ENCODE data around the gene DLG3.
"Not testable (repeated sequence)": the region's sequence is repeated elsewhere in the genome, so short reads cannot be mapped to it uniquely, and the experiment has no call there.

Gene DLG3

GRCh38 chrX:70444326-70444945 lies at the start of gene DLG3:
Gene DLG3, plus strand, starts transcription at chrX:70444835. Its CDS starts 367 bp downstream, at chrX:70445202.
- H3K4me3 ChIP-seq (ENCODE audit: low read depth, low read length): peak within 1 kb of the TSS; percentile 13; the same call in 1 of the 2 replicates

DNA sequence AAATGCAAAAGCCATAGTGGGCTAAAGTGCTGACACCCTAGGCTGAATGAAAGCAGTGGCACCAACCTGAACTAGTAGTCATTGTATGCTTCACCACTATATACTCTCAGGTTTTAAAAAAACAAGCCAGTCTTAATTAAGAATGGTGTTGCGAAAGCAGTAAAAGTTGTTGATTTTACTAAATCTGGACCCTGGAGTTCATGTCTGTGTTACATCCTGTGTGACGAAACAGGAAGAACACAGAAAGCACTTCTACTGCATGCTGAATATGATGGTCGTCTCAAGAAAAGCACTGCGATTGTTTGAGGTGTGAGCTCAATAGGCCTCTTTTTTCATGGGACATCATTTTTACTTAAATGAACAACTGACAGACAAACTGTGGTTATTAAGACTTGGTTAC lies 45.7 kb upstream of the DLG3 start:
- Histone ChIP-seq H3K4me3 (ENCODE audit: low read depth, low read length) (no peak overlapping the region), H3K9ac (ENCODE audit: low read depth, low read length) (no peak overlapping the region), H3K27me3 (ENCODE audit: control insufficient read depth, insufficient read depth, low read length) (no peaks in the 10 kb centered on the region), H3K4me1 (ENCODE audit: control insufficient read depth, insufficient read depth, low read length) (no peaks in the 10 kb centered on the region), H3K27ac (ENCODE audit: low read depth, low read length) (no peak overlapping the region), H3K9me3 (ENCODE audit: control insufficient read depth, insufficient read depth, low read length) (peaks cover 26% of the 10 kb centered on the region; the same call in 1 of the 2 replicates), H3K36me3 (ENCODE audit: control insufficient read depth, insufficient read depth, low read length) (peaks cover 56% of the 10 kb centered on the region)

More at GRCh38 chrX:70444326-70444945, at the start of gene DLG3:
- H3K27ac ChIP-seq (ENCODE audit: low read depth, low read length): no peak within 1 kb of the TSS
- peaks cover 34% of the 10 kb centered on the region for H3K9me3 ChIP-seq (ENCODE audit: control insufficient read depth, insufficient read depth, low read length)
- no peaks in the 10 kb centered on the region for H3K4me1 ChIP-seq (ENCODE audit: control insufficient read depth, insufficient read depth, low read length)
- H3K9ac ChIP-seq (ENCODE audit: low read depth, low read length): no peak within 1 kb of the TSS
- peaks cover 15% of the 10 kb centered on the region for H3K27me3 ChIP-seq (ENCODE audit: control insufficient read depth, insufficient read depth, low read length)
- no peaks in the 10 kb centered on the region for H3K36me3 ChIP-seq (ENCODE audit: control insufficient read depth, insufficient read depth, low read length)

DNA sequence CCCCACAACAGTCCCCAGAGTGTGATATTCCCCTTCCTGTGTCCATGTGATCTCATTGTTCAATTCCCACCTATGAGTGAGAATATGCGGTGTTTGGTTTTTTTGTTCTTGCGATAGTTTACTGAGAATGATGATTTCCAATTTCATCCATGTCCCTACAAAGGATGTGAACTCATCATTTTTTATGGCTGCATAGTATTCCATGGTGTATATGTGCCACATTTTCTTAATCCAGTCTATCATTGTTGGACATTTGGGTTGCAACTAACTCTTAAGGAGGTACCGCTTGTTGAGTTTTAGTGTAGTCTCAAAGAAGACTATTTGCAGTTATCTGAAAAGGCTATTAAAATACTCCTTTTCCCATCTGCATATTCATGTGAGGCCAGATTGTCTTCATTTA lies 44.5 kb upstream of the DLG3 start:
- H3K27me3 ChIP-seq (ENCODE audit: control insufficient read depth, insufficient read depth, low read length); H3K4me3 ChIP-seq (ENCODE audit: low read depth, low read length); H3K27ac ChIP-seq (ENCODE audit: low read depth, low read length); H3K4me1 ChIP-seq (ENCODE audit: control insufficient read depth, insufficient read depth, low read length); H3K9ac ChIP-seq (ENCODE audit: low read depth, low read length): not testable (repeated sequence)
- Histone ChIP-seq H3K9me3 (ENCODE audit: control insufficient read depth, insufficient read depth, low read length) (peaks cover 37% of the 10 kb centered on the region), H3K36me3 (ENCODE audit: control insufficient read depth, insufficient read depth, low read length) (peaks cover 68% of the 10 kb centered on the region)

GRCh38 chrX:70402721-70403120 lies 41.9 kb upstream of the DLG3 start:
- Histone ChIP-seq H3K4me1 (ENCODE audit: control insufficient read depth, insufficient read depth, low read length) (no peaks in the 10 kb centered on the region), H3K4me3 (ENCODE audit: low read depth, low read length) (no peak overlapping the region), H3K27me3 (ENCODE audit: control insufficient read depth, insufficient read depth, low read length) (no peaks in the 10 kb centered on the region), H3K9me3 (ENCODE audit: control insufficient read depth, insufficient read depth, low read length) (peaks cover 38% of the 10 kb centered on the region), H3K36me3 (ENCODE audit: control insufficient read depth, insufficient read depth, low read length) (peaks cover 71% of the 10 kb centered on the region), H3K27ac (ENCODE audit: low read depth, low read length) (no peak overlapping the region), H3K9ac (ENCODE audit: low read depth, low read length) (no peak overlapping the region)

GRCh38 chrX:70405003-70405402 lies 39.6 kb upstream of the DLG3 start:
- peaks cover 42% of the 10 kb centered on the region for H3K9me3 ChIP-seq (ENCODE audit: control insufficient read depth, insufficient read depth, low read length)
- H3K4me1 ChIP-seq (ENCODE audit: control insufficient read depth, insufficient read depth, low read length): no peaks in the 10 kb centered on the region
- H3K27me3 ChIP-seq (ENCODE audit: control insufficient read depth, insufficient read depth, low read length): no peaks in the 10 kb centered on the region
- no peak overlapping the region for H3K9ac ChIP-seq (ENCODE audit: low read depth, low read length)
- no peak overlapping the region for H3K27ac ChIP-seq (ENCODE audit: low read depth, low read length)
- H3K36me3 ChIP-seq (ENCODE audit: control insufficient read depth, insufficient read depth, low read length): peaks cover 72% of the 10 kb centered on the region
- no peak overlapping the region for H3K4me3 ChIP-seq (ENCODE audit: low read depth, low read length)

GRCh38 chrX:70410921-70411320 lies 33.7 kb upstream of the DLG3 start:
- Histone ChIP-seq H3K36me3 (ENCODE audit: control insufficient read depth, insufficient read depth, low read length) (peaks cover 54% of the 10 kb centered on the region), H3K27ac (ENCODE audit: low read depth, low read length) (no peak overlapping the region), H3K27me3 (ENCODE audit: control insufficient read depth, insufficient read depth, low read length) (no peaks in the 10 kb centered on the region), H3K4me3 (ENCODE audit: low read depth, low read length) (no peak overlapping the region), H3K4me1 (ENCODE audit: control insufficient read depth, insufficient read depth, low read length) (no peaks in the 10 kb centered on the region), H3K9me3 (ENCODE audit: control insufficient read depth, insufficient read depth, low read length) (peaks cover 38% of the 10 kb centered on the region), H3K9ac (ENCODE audit: low read depth, low read length) (no peak overlapping the region)

- Histone ChIP-seq H3K4me3 (ENCODE audit: low read depth, low read length) (no peak overlapping the region), H3K4me1 (ENCODE audit: control insufficient read depth, insufficient read depth, low read length) (no peaks in the 10 kb centered on the region), H3K27ac (ENCODE audit: low read depth, low read length) (no peak overlapping the region), H3K27me3 (ENCODE audit: control insufficient read depth, insufficient read depth, low read length) (no peaks in the 10 kb centered on the region), H3K9ac (ENCODE audit: low read depth, low read length) (no peak overlapping the region), H3K36me3 (ENCODE audit: control insufficient read depth, insufficient read depth, low read length) (peaks cover 48% of the 10 kb centered on the region), H3K9me3 (ENCODE audit: control insufficient read depth, insufficient read depth, low read length) (peaks cover 39% of the 10 kb centered on the region)
Observed at GRCh38 chrX:70411475-70411874, 33.2 kb upstream of the DLG3 start.

- H3K36me3 ChIP-seq (ENCODE audit: control insufficient read depth, insufficient read depth, low read length): peaks cover 24% of the 10 kb centered on the region
- H3K4me3 ChIP-seq (ENCODE audit: low read depth, low read length): 0 out of 2 replicates have a peak overlapping the region, but pooled peaks have one; percentile 15
- peak overlapping the region; percentile 85 for H3K27ac ChIP-seq (ENCODE audit: low read depth, low read length)
- peaks cover 18% of the 10 kb centered on the region for H3K4me1 ChIP-seq (ENCODE audit: control insufficient read depth, insufficient read depth, low read length)
- peaks cover 19% of the 10 kb centered on the region for H3K9me3 ChIP-seq (ENCODE audit: control insufficient read depth, insufficient read depth, low read length)
- no peak overlapping the region for H3K9ac ChIP-seq (ENCODE audit: low read depth, low read length)
- no peaks in the 10 kb centered on the region for H3K27me3 ChIP-seq (ENCODE audit: control insufficient read depth, insufficient read depth, low read length)
Observed at GRCh38 chrX:70421618-70422017, 23.0 kb upstream of the DLG3 start.

- H3K27me3 ChIP-seq (ENCODE audit: control insufficient read depth, insufficient read depth, low read length): no peaks in the 10 kb centered on the region
- peaks cover 18% of the 10 kb centered on the region for H3K4me1 ChIP-seq (ENCODE audit: control insufficient read depth, insufficient read depth, low read length)
- H3K9me3 ChIP-seq (ENCODE audit: control insufficient read depth, insufficient read depth, low read length): peaks cover 26% of the 10 kb centered on the region
- peak within 1 kb of the TSS; percentile 85 for H3K27ac ChIP-seq (ENCODE audit: low read depth, low read length)
- peak within 1 kb of the TSS; percentile 58 for H3K4me3 ChIP-seq (ENCODE audit: low read depth, low read length)
- peak within 1 kb of the TSS; percentile 53; the same call in 1 of the 2 replicates for H3K9ac ChIP-seq (ENCODE audit: low read depth, low read length)
- H3K36me3 ChIP-seq (ENCODE audit: control insufficient read depth, insufficient read depth, low read length): peaks cover 36% of the 10 kb centered on the region
Observed at GRCh38 chrX:70422851-70423341, 21.7 kb upstream of the DLG3 start, which contains the start of gene GDPD2. Gene GDPD2, plus strand, starts transcription at chrX:70423314. Its CDS starts 1,671 bp downstream, at chrX:70424985.

DNA sequence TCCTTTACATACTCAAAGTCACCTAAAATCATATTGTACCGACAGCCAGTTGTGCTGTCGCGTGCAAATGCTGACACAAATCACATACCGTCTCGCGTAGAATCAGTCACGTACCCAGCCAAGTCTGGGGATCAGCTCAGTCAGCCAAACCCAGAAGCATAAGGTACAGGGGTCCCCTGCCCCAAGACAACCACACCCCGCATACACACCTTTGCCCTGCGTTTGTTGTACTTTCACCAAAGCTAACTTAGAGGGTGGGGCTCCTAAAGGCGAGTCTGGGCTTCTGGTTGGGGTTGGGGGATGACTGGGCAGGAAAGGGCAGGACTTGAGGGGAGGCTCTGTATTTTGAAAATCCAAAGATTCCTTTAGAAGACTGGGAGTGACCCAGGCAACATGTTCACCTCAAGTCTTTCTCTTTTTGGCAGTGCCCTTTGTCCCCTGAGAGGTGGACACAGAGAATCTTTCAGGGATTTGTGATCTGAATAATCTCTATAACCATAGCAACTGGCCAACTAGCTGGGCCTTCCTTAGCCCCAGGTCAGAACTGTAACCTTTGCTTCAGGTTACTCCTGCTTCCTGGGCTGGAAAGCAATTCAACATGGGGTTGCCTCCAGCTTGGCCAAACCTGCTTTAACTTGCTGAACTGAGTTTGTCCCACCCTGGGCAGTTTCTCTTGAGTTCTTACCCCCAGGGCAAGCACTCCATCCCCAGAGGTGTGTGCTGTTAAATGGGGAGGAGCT lies 20.5 kb upstream of the DLG3 start:
- Histone ChIP-seq H3K27ac (ENCODE audit: low read depth, low read length) (no peak overlapping the region), H3K4me1 (ENCODE audit: control insufficient read depth, insufficient read depth, low read length) (peaks cover 18% of the 10 kb centered on the region), H3K9me3 (ENCODE audit: control insufficient read depth, insufficient read depth, low read length) (peaks cover 34% of the 10 kb centered on the region), H3K36me3 (ENCODE audit: control insufficient read depth, insufficient read depth, low read length) (peaks cover 40% of the 10 kb centered on the region), H3K4me3 (ENCODE audit: low read depth, low read length) (peak overlapping the region; percentile 58), H3K27me3 (ENCODE audit: control insufficient read depth, insufficient read depth, low read length) (no peaks in the 10 kb centered on the region), H3K9ac (ENCODE audit: low read depth, low read length) (no peak overlapping the region; the same call in 1 of the 2 replicates)

- Histone ChIP-seq H3K4me3 (ENCODE audit: low read depth, low read length) (no peak overlapping the region), H3K36me3 (ENCODE audit: control insufficient read depth, insufficient read depth, low read length) (peaks cover 38% of the 10 kb centered on the region), H3K4me1 (ENCODE audit: control insufficient read depth, insufficient read depth, low read length) (peaks cover 18% of the 10 kb centered on the region), H3K27ac (ENCODE audit: low read depth, low read length) (no peak overlapping the region), H3K9me3 (ENCODE audit: control insufficient read depth, insufficient read depth, low read length) (peaks cover 38% of the 10 kb centered on the region), H3K9ac (ENCODE audit: low read depth, low read length) (no peak overlapping the region), H3K27me3 (ENCODE audit: control insufficient read depth, insufficient read depth, low read length) (no peaks in the 10 kb centered on the region)
Observed at GRCh38 chrX:70424801-70425200, 19.8 kb upstream of the DLG3 start.
